MCF 10A (cell line): ENCODE results near the gene CTDSPL. TPM values are rescaled to one million over a fixed set of nuclear protein-coding genes. Genes with fewer than 3 reads are reported as not detected.
"Not testable (repeated sequence)": the region's sequence is repeated elsewhere in the genome, so short reads cannot be mapped to it uniquely, and the experiment has no call there.

ENCODE experiments used
- BruUV-seq: library from RNA; stranded (reverse); fragments of 400-500 nt; replicated peaks from 2 replicates; lab custom pipeline; 2021; lab: Mats Ljungman, UMichigan
- CTCF ChIA-PET: fragments of 300-600 bp; sonication (Branson Sonifier 250); formaldehyde crosslinking; extraction: SDS; loops from one replicate; lab custom pipeline; 2021; ENCODE audit warnings: antibody characterized with exemption, inconsistent platforms; lab: Yijun Ruan, JAX
- POLR2A ChIA-PET: fragments of 300-600, 350-650 bp; sonication (Branson Sonifier 250); formaldehyde crosslinking; extraction: SDS; loops from one replicate; lab custom pipeline; 2020; ENCODE audit warnings: antibody characterized with exemption, inconsistent platforms; lab: Yijun Ruan, JAX
- DNase-seq: peaks from one replicate; pipeline ENCODE4 v3.0.0-alpha.2; 2018; ENCODE audit not compliant: unreplicated experiment
- H3K27ac Mint-ChIP-seq: one replicate; pipeline ENCODE4 v1.8.0; 2022; ENCODE audit warnings: mild to moderate bottlenecking, low read depth, mixed read lengths; ENCODE audit not compliant: unreplicated experiment
- H3K27me3 Mint-ChIP-seq: one replicate; pipeline ENCODE4 v1.8.0; 2022; ENCODE audit warnings: mixed read lengths; ENCODE audit not compliant: insufficient read depth, unreplicated experiment
- H3K36me3 Mint-ChIP-seq: one replicate; pipeline ENCODE4 v1.8.0; 2022; ENCODE audit warnings: mild to moderate bottlenecking, moderate library complexity, mixed read lengths; ENCODE audit not compliant: insufficient read depth, unreplicated experiment
- H3K4me1 Mint-ChIP-seq: one replicate; pipeline ENCODE4 v1.8.0; 2022; ENCODE audit warnings: mixed read lengths; ENCODE audit not compliant: insufficient read depth, unreplicated experiment
- H3K4me3 Mint-ChIP-seq: one replicate; pipeline ENCODE4 v1.8.0; 2022; ENCODE audit warnings: mild to moderate bottlenecking, moderate library complexity, mixed read lengths; ENCODE audit not compliant: unreplicated experiment
- H3K9me3 Mint-ChIP-seq: one replicate; pipeline ENCODE4 v1.8.0; 2022; ENCODE audit warnings: mixed read lengths; ENCODE audit not compliant: unreplicated experiment
- intact Hi-C: fragments of 100-400 bp; cut with micrococcal nuclease; formaldehyde crosslinking; loops from 2 replicates; pipeline ENCODE4 v1.14.1; 2022
- total RNA-seq: library from RNA; stranded (reverse); gene quantifications from 2 replicates; pipeline ENCODE4 v1.2.3, GENCODE V29; 2022
- TF ChIP-seq, protein P1 (sequence below): fragments of 200-600 bp; IDR thresholded peaks from one replicate; pipeline ENCODE4 v1.8.0; 2022; ENCODE audit warnings: antibody characterized with exemption, mild to moderate bottlenecking; ENCODE audit not compliant: unreplicated experiment

The CTDSPL gene
- total RNA-seq, 1 experiment from 2014 or later: 38.8 TPM

- Mint-ChIP-seq H3K9me3 (no peaks in the 10 kb centered on the region), H3K4me3 (no peak overlapping the region), H3K27me3 (no peaks in the 10 kb centered on the region), H3K27ac (no peak overlapping the region), H3K4me1 (peaks cover 10% of the 10 kb centered on the region), H3K36me3 (peaks cover 40% of the 10 kb centered on the region)
- no peak for DNase-seq
- intact Hi-C loops: no loop called here
- POLR2A ChIA-PET: interaction anchor here (0.6 to 3.3 kb wide), 2 partner anchors 23 to 114 kb away, joined by 5 to 15 read pairs; no protein-coding TSS in a partner anchor
- CTCF ChIA-PET: interaction anchor here (0.6 to 13.9 kb wide), 10 partner anchors 10 to 149 kb away, joined by 3 to 207 read pairs (median 7); no protein-coding TSS in a partner anchor
- BruUV-seq: no TSS peak
- TF ChIP-seq, protein P1, sequence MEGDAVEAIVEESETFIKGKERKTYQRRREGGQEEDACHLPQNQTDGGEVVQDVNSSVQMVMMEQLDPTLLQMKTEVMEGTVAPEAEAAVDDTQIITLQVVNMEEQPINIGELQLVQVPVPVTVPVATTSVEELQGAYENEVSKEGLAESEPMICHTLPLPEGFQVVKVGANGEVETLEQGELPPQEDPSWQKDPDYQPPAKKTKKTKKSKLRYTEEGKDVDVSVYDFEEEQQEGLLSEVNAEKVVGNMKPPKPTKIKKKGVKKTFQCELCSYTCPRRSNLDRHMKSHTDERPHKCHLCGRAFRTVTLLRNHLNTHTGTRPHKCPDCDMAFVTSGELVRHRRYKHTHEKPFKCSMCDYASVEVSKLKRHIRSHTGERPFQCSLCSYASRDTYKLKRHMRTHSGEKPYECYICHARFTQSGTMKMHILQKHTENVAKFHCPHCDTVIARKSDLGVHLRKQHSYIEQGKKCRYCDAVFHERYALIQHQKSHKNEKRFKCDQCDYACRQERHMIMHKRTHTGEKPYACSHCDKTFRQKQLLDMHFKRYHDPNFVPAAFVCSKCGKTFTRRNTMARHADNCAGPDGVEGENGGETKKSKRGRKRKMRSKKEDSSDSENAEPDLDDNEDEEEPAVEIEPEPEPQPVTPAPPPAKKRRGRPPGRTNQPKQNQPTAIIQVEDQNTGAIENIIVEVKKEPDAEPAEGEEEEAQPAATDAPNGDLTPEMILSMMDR: no peak
Observed at GRCh38 chr3:37968813-37969595, 107.3 kb downstream of the CTDSPL start.

GRCh38 chr3:37969596-37970100, 108.0 kb downstream of the CTDSPL start:
- peaks cover 10% of the 10 kb centered on the region for H3K4me1 Mint-ChIP-seq
- peaks cover 39% of the 10 kb centered on the region for H3K36me3 Mint-ChIP-seq
- intact Hi-C loops: loop anchor here (10.0 kb wide), 1 partner anchor 375 kb away; the partner anchor contains the start of gene XYLB
- H3K4me3 Mint-ChIP-seq: no peak overlapping the region
- peak overlapping the region; percentile 57 for H3K27ac Mint-ChIP-seq
- DNase-seq: no peak
- TF ChIP-seq, protein P1: no peak
- CTCF ChIA-PET: interaction anchor here (0.6 to 13.9 kb wide), 8 partner anchors 9 to 510 kb away, joined by 3 to 207 read pairs (median 3); no protein-coding TSS in a partner anchor
- no peaks in the 10 kb centered on the region for H3K27me3 Mint-ChIP-seq
- POLR2A ChIA-PET: interaction anchor here (0.6 kb wide), 1 partner anchor 22 kb away, joined by 5 read pairs; no protein-coding TSS in a partner anchor
- no peaks in the 10 kb centered on the region for H3K9me3 Mint-ChIP-seq
- no TSS peak for BruUV-seq

DNA sequence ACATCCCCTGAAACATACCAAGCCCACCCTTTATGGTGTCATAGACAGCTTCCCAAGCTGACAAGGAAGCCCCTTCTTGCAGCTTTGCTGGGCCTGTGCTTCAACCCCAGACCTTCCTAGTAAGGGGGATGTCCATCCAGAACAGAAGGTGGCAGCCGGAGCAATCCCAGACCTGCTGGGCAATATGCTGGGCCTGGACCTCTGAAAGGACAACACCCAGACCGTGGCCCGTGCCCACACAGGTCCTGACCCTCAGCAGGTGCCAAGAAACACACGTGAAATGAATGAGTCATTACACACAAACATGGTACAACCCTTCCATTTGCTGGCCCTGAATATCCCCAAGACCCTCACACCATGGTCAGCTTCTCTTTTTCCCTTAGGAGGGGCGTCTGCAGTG, 109.1 kb downstream of the CTDSPL start:
- POLR2A ChIA-PET: no interaction called here
- BruUV-seq: no TSS peak
- TF ChIP-seq, protein P1: no peak
- Mint-ChIP-seq H3K4me3 (no peak overlapping the region), H3K27ac (peak overlapping the region; percentile 57), H3K36me3 (peaks cover 41% of the 10 kb centered on the region), H3K4me1 (peaks cover 10% of the 10 kb centered on the region), H3K27me3 (no peaks in the 10 kb centered on the region), H3K9me3 (no peaks in the 10 kb centered on the region)
- no peak for DNase-seq
- CTCF ChIA-PET: interaction anchor here (0.6 to 13.9 kb wide), 5 partner anchors 8 to 509 kb away, joined by 3 to 207 read pairs (median 3); no protein-coding TSS in a partner anchor
- intact Hi-C loops: loop anchor here (10.0 kb wide), 1 partner anchor 374 kb away; the partner anchor contains the start of gene XYLB

DNA sequence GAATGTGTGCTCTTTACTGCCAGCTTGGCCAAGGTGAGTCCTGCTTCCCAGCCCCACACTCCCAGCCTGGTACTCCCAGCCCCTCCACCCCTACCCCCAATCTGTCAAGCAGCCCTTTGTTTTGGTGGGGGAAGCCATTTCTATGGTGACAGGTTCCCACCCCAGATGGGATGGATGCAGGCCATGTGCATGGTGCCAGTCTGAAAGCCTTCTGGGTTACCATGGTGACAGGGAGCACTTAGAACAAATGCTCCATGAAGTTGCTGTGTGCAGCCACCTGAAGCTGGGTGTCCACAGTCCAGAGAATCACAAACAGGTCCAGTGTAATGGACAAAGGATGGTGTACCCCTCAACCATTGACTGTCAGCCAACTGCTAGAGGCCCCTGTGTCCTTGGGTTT, 109.8 kb downstream of the CTDSPL start:
- no TSS peak for BruUV-seq
- Mint-ChIP-seq H3K4me1 (peaks cover 10% of the 10 kb centered on the region), H3K27ac (no peak overlapping the region), H3K27me3 (no peaks in the 10 kb centered on the region), H3K9me3 (no peaks in the 10 kb centered on the region), H3K4me3 (no peak overlapping the region), H3K36me3 (peaks cover 47% of the 10 kb centered on the region)
- TF ChIP-seq, protein P1: no peak
- intact Hi-C loops: loop anchor here (10.0 kb wide), 1 partner anchor 373 kb away; the partner anchor contains the start of gene XYLB
- DNase-seq: no peak
- CTCF ChIA-PET: interaction anchor here (1.0 to 13.9 kb wide), 3 partner anchors 10 to 118 kb away, joined by 3 to 207 read pairs (median 5); no protein-coding TSS in a partner anchor
- POLR2A ChIA-PET: no interaction called here

DNA sequence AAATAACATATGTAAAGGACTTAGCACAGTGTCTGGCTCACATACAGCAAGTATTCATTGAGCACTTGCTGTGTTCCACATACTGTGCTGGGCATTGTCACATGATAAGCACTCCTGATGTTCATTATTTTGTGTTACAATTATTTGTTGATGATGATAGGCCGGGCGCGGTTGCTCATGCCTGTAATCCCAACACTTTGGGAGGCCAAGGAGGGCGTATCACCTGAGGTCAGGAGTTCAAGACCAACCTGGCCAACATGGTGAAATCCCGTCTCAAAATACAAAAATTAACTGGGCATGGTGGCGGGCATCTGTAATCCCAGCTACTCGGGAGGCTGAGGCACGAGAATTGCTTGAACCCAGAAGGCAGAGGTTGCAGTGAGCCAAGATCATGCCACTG, 110.4 kb downstream of the CTDSPL start:
- DNase-seq, H3K27me3 Mint-ChIP-seq, H3K27ac Mint-ChIP-seq, BruUV-seq, H3K4me3 Mint-ChIP-seq, POLR2A ChIA-PET, H3K9me3 Mint-ChIP-seq: not testable (repeated sequence)
- CTCF ChIA-PET: interaction anchor here (1.0 to 13.9 kb wide), 3 partner anchors 10 to 118 kb away, joined by 3 to 207 read pairs (median 5); no protein-coding TSS in a partner anchor
- H3K36me3 Mint-ChIP-seq: peaks cover 47% of the 10 kb centered on the region
- intact Hi-C loops: loop anchor here (10.0 kb wide), 1 partner anchor 373 kb away; the partner anchor contains the start of gene XYLB
- H3K4me1 Mint-ChIP-seq: peaks cover 10% of the 10 kb centered on the region
